IPS-NIHi7 (cell line): Measurements from ENCODE around the gene ZBTB17.
"Not testable (repeated sequence)": the region's sequence is repeated elsewhere in the genome, so short reads cannot be mapped to it uniquely, and the experiment has no call there.

ENCODE experiments used
- DNase-seq: peaks from one replicate; pipeline ENCODE4 v3.0.0; 2012; ENCODE audit warnings: mixed read lengths; ENCODE audit errors: extremely low spot score

ZBTB17 gene

DNA sequence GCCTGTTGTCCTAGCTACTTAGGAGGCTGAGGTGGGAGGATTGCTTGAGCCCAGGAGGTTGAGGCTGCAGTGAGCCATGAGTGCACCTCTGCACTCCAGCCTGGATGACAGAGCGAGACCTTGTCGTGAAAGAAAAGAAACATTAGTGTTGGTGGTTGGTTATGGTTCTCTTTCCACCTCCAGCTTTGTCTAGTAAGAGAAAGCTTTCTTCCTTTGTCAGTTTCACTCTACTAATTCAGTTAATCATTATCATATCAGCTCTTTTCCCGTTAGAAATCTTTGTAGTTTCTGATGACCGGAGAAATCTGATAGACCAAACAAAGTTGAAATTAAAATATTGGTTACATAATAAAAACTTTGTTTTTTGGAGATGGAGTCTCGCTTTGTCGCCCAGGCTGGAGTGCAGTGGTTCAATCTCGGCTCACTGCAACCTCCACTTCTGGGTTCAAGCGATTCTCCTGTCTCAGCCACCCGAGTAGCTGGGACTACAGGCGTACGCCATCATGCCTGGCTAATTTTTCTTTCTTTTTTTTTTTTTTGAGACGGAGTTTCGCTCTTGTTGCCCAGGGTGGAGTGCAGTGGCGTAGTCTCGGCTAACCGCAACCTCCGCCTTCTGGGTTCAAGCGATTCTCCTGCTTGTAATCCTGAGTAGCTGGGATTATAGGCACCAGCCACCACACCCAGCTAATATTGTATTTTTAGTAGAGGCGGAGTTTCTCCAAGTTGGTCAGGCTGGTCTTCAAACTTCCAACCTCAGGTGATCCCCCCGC, 78.9 kb downstream of the ZBTB17 start:
- DNase-seq: not testable (repeated sequence)

GRCh38 chr1:15895233-15895632, 80.7 kb downstream of the ZBTB17 start:
- DNase-seq: no peak

DNA sequence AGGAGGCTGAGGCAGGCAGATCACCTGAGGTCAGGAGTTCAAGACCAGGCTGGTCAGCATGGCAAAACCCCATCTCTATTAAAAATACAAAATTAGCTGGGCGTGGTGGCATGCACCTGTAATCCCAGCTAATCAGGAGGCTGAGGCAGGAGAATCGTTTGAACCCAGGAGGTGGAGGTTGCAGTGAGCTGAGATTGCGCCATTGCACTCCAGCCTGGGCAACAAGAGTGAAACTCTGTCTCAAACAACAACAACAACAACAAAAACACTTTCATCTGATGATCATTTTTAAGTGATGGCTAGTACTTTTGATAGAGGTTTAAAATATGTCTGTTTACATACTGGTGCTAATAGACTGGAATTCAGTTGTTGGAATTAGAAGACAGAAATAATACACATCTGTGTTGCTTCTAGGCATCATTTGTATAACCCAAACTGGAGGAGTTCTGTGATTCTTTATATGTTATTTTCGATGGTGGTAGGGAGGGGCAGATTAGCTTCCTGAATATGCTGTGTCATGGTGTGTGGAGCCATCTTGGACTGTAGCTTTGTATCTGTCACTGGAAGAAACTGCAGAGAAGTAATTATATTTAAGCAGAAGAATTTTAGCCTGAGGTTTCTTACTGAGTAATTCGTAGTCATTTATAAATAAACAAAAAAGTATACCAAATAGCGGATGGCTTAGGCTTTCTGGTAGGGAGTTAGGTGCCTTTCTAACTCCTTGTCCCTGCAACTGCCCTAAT, 82.9 kb downstream of the ZBTB17 start:
- not testable (repeated sequence) for DNase-seq
